ENCODE results near the gene PTMA.

GRCh38 chr2:231706731-231707624 is 1.3 kb upstream of the PTMA start:
- TF ChIP-seq CTCF (IDR thresholded peaks at IDR 0.05; ENCODE audit: low read length) (peak; percentile 98), EZH2 (IDR thresholded peaks at IDR 0.05; ENCODE audit: borderline replicate concordance, low read length) (no peak)
